ENCODE results near the gene SGMS1.
A peak's percentile ranks its signal among the peaks of the same experiment; 100 is the strongest.

Gene SGMS1

GRCh38 chr10:50416881-50417280, 206.9 kb downstream of the SGMS1 start:
- in situ Hi-C loops (cut with MboI; ENCODE audit: low pct_unique_long_range_greater_than_20kb, low sequenced_read_pairs, unreplicated experiment), result no loop called here
- DNase-seq (ENCODE audit: low spot score), result no peak
- TF ChIP-seq CTCF (IDR thresholded peaks at IDR 0.05; ENCODE audit: extremely low read depth, insufficient read depth, missing control alignments), result no peak

- peak; percentile 21 for TF ChIP-seq CTCF (IDR thresholded peaks at IDR 0.05; ENCODE audit: extremely low read depth, insufficient read depth, missing control alignments)
- in situ Hi-C loops (cut with MboI; ENCODE audit: low pct_unique_long_range_greater_than_20kb, low sequenced_read_pairs, unreplicated experiment), result no loop called here
- DNase-seq (ENCODE audit: low spot score), result no peak
Measured at GRCh38 chr10:50416181-50416824, 207.5 kb downstream of the SGMS1 start.

- TF ChIP-seq CTCF (IDR thresholded peaks at IDR 0.05; ENCODE audit: extremely low read depth, insufficient read depth, missing control alignments), result no peak
- in situ Hi-C loops (cut with MboI; ENCODE audit: low pct_unique_long_range_greater_than_20kb, low sequenced_read_pairs, unreplicated experiment), result no loop called here
- no peak for DNase-seq (ENCODE audit: low spot score)
Measured at GRCh38 chr10:50415292-50415691, 208.5 kb downstream of the SGMS1 start.

- no peak for TF ChIP-seq CTCF (IDR thresholded peaks at IDR 0.05; ENCODE audit: extremely low read depth, insufficient read depth, missing control alignments)
- in situ Hi-C loops (cut with MboI; ENCODE audit: low pct_unique_long_range_greater_than_20kb, low sequenced_read_pairs, unreplicated experiment), result no loop called here
- DNase-seq (ENCODE audit: low spot score), result no peak
Measured at GRCh38 chr10:50410066-50410811, 213.5 kb downstream of the SGMS1 start.

GRCh38 chr10:50407076-50407801, 216.5 kb downstream of the SGMS1 start:
- no peak for TF ChIP-seq CTCF (IDR thresholded peaks at IDR 0.05; ENCODE audit: extremely low read depth, insufficient read depth, missing control alignments)
- no peak for DNase-seq (ENCODE audit: low spot score)
- in situ Hi-C loops (cut with MboI; ENCODE audit: low pct_unique_long_range_greater_than_20kb, low sequenced_read_pairs, unreplicated experiment), result no loop called here

- in situ Hi-C loops (cut with MboI; ENCODE audit: low pct_unique_long_range_greater_than_20kb, low sequenced_read_pairs, unreplicated experiment), result no loop called here
- TF ChIP-seq CTCF (IDR thresholded peaks at IDR 0.05; ENCODE audit: extremely low read depth, insufficient read depth, missing control alignments), result no peak
- no peak for DNase-seq (ENCODE audit: low spot score)
Measured at GRCh38 chr10:50406457-50407070, 217.2 kb downstream of the SGMS1 start.

Measured in GM13977 (cell line).